22Rv1 (cell line): ENCODE measurements around the gene DMD.

Experiments used
- ZFX ChIP-seq: fragments of 450-650 bp; IDR thresholded peaks from 2 replicates; pipeline ENCODE4 v1.6.1; 2017; ENCODE audit warnings: antibody characterized with exemption, borderline replicate concordance
- TF ChIP-seq, protein P1 (sequence below): fragments of 450-650 bp; IDR thresholded peaks from 2 replicates; pipeline ENCODE4 v1.5.1; 2017; ENCODE audit warnings: mild to moderate bottlenecking

- TF ChIP-seq, protein P1, sequence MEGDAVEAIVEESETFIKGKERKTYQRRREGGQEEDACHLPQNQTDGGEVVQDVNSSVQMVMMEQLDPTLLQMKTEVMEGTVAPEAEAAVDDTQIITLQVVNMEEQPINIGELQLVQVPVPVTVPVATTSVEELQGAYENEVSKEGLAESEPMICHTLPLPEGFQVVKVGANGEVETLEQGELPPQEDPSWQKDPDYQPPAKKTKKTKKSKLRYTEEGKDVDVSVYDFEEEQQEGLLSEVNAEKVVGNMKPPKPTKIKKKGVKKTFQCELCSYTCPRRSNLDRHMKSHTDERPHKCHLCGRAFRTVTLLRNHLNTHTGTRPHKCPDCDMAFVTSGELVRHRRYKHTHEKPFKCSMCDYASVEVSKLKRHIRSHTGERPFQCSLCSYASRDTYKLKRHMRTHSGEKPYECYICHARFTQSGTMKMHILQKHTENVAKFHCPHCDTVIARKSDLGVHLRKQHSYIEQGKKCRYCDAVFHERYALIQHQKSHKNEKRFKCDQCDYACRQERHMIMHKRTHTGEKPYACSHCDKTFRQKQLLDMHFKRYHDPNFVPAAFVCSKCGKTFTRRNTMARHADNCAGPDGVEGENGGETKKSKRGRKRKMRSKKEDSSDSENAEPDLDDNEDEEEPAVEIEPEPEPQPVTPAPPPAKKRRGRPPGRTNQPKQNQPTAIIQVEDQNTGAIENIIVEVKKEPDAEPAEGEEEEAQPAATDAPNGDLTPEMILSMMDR: no peak
- TF ChIP-seq ZFX: no peak
Observed at GRCh38 chrX:31679861-31680260, 1531.5 kb downstream of the DMD start.
